H9 (cell line): ENCODE results near the gene PRR12. TPM values are rescaled to one million over a fixed set of nuclear protein-coding genes. Genes with fewer than 3 reads are reported as not detected.

Experiments used
- DNase-seq: peaks from one replicate; pipeline ENCODE4 v3.0.0-alpha.2; 2017
- H2AFZ ChIP-seq: one replicate; pipeline ENCODE4 v1.6.1; 2013; ENCODE audit warnings: mild to moderate bottlenecking, low read length, control low read depth, moderate library complexity
- H2AK5ac ChIP-seq: 2 replicates; pipeline ENCODE4 v1.6.1; 2013; ENCODE audit warnings: low read length, control low read depth, mixed read lengths; ENCODE audit not compliant: insufficient read length
- H2BK120ac ChIP-seq: one replicate; pipeline ENCODE4 v1.6.1; 2013; ENCODE audit warnings: low read depth, mild to moderate bottlenecking, low read length, control low read depth, inconsistent platforms; ENCODE audit not compliant: poor library complexity, severe bottlenecking
- H2BK12ac ChIP-seq: 2 replicates; pipeline ENCODE4 v1.6.1; 2013; ENCODE audit warnings: low read length, control low read depth, mixed read lengths, low read depth; ENCODE audit not compliant: insufficient read length
- H2BK15ac ChIP-seq: 2 replicates; pipeline ENCODE4 v1.6.1; 2013; ENCODE audit warnings: low read depth, low read length, control low read depth
- H2BK20ac ChIP-seq: one replicate; pipeline ENCODE4 v1.6.1; 2013; ENCODE audit warnings: low read depth, mild to moderate bottlenecking, low read length, control low read depth, inconsistent platforms; ENCODE audit not compliant: poor library complexity, severe bottlenecking
- H2BK5ac ChIP-seq: 2 replicates; pipeline ENCODE4 v1.6.1; 2013; ENCODE audit warnings: low read length, control low read depth, mixed read lengths; ENCODE audit not compliant: insufficient read length
- H3K14ac ChIP-seq: 2 replicates; pipeline ENCODE4 v1.6.1; 2013; ENCODE audit warnings: low read length, control low read depth; ENCODE audit not compliant: insufficient read depth
- H3K18ac ChIP-seq: 2 replicates; pipeline ENCODE4 v1.6.1; 2013; ENCODE audit warnings: low read depth, mild to moderate bottlenecking, mixed read lengths, low read length, control low read depth; ENCODE audit not compliant: insufficient read length
- H3K23ac ChIP-seq: 2 replicates; pipeline ENCODE4 v1.6.1; 2013; ENCODE audit warnings: low read length, control low read depth, mixed read lengths, low read depth; ENCODE audit not compliant: insufficient read length
- H3K23me2 ChIP-seq: 2 replicates; pipeline ENCODE4 v1.6.1; 2013; ENCODE audit warnings: low read depth, mild to moderate bottlenecking, mixed read lengths, low read length, control low read depth; ENCODE audit not compliant: insufficient read length, poor library complexity, severe bottlenecking
- H3K27ac ChIP-seq: 2 replicates; pipeline ENCODE4 v1.5.1; 2013; ENCODE audit warnings: low read length, control low read depth, mixed read lengths, low read depth; ENCODE audit not compliant: insufficient read length
- H3K27me3 ChIP-seq: 2 replicates; pipeline ENCODE4 v1.6.1; 2013; ENCODE audit warnings: low read length, control low read depth, inconsistent platforms; ENCODE audit not compliant: insufficient read depth
- H3K4ac ChIP-seq: 2 replicates; pipeline ENCODE4 v1.6.1; 2013; ENCODE audit warnings: low read depth, mild to moderate bottlenecking, control low read depth, inconsistent platforms, low read length, moderate library complexity
- H3K4me1 ChIP-seq: 2 replicates; pipeline ENCODE4 v1.6.1; 2013; ENCODE audit warnings: low read length, control low read depth, inconsistent platforms; ENCODE audit not compliant: insufficient read depth
- H3K4me2 ChIP-seq: 2 replicates; pipeline ENCODE4 v1.6.1; 2013; ENCODE audit warnings: low read length, control low read depth, mixed read lengths; ENCODE audit not compliant: insufficient read length, insufficient read depth
- H3K56ac ChIP-seq: 2 replicates; pipeline ENCODE4 v1.6.1; 2013; ENCODE audit warnings: low read depth, mild to moderate bottlenecking, mixed read lengths, low read length, control low read depth; ENCODE audit not compliant: insufficient read length
- H3K79me1 ChIP-seq: 2 replicates; pipeline ENCODE4 v1.6.1; 2013; ENCODE audit warnings: low read depth, mild to moderate bottlenecking, moderate library complexity, low read length, control low read depth, inconsistent platforms; ENCODE audit not compliant: insufficient read depth, poor library complexity, severe bottlenecking
- H3K79me2 ChIP-seq: 2 replicates; pipeline ENCODE4 v1.6.1; 2013; ENCODE audit warnings: low read length, control low read depth, inconsistent platforms; ENCODE audit not compliant: insufficient read depth
- H3K9ac ChIP-seq: 2 replicates; pipeline ENCODE4 v1.6.1; 2013; ENCODE audit warnings: low read length, control low read depth, mixed read lengths; ENCODE audit not compliant: insufficient read length; ENCODE audit errors: extremely low read depth
- H3K9me3 ChIP-seq: one replicate; pipeline ENCODE4 v1.6.1; 2013; ENCODE audit warnings: low read depth, low read length, inconsistent platforms; ENCODE audit not compliant: control insufficient read depth
- H3T11ph ChIP-seq: one replicate; pipeline ENCODE4 v1.6.1; 2013; ENCODE audit warnings: mild to moderate bottlenecking, low read length, control low read depth, inconsistent platforms
- H4K20me1 ChIP-seq: one replicate; pipeline ENCODE4 v1.6.1; 2013; ENCODE audit not compliant: control insufficient read depth, insufficient read length, insufficient read depth
- H4K5ac ChIP-seq: 2 replicates; pipeline ENCODE4 v1.6.1; 2013; ENCODE audit warnings: low read depth, mild to moderate bottlenecking, mixed read lengths, low read length, control low read depth; ENCODE audit not compliant: insufficient read length
- H4K8ac ChIP-seq: replicated peaks from 2 replicates; pipeline ENCODE4 v1.6.1; 2013; ENCODE audit warnings: low read length, control low read depth, mixed read lengths, low read depth; ENCODE audit not compliant: insufficient read length
- H4K91ac ChIP-seq: 2 replicates; pipeline ENCODE4 v1.6.1; 2013; ENCODE audit warnings: low read depth, mild to moderate bottlenecking, moderate library complexity, mixed read lengths, low read length, control low read depth; ENCODE audit not compliant: insufficient read length
- H3K27ac Mint-ChIP-seq, 3 experiments: 2 replicates in 2 of 3; 3 replicates in 1 of 3; pipeline ENCODE4 v1.8.0; 2020 to 2021; ENCODE audit warnings: mixed read lengths in 3 of 3, mild to moderate bottlenecking in 1 of 3, moderate library complexity in 1 of 3
- H3K27me3 Mint-ChIP-seq: 2 replicates; pipeline ENCODE4 v1.8.0; 2021; ENCODE audit warnings: low read depth, mild to moderate bottlenecking, moderate library complexity, mixed read lengths
- H3K36me3 Mint-ChIP-seq, 3 experiments: 2 replicates in 2 of 3; 3 replicates in 1 of 3; pipeline ENCODE4 v1.8.0; 2020 to 2021; ENCODE audit warnings: low read depth in 3 of 3, mixed read lengths in 3 of 3; ENCODE audit not compliant: insufficient read depth in 1 of 3
- H3K4me1 Mint-ChIP-seq, 2 experiments: 2 replicates each; pipeline ENCODE4 v1.8.0; 2020; ENCODE audit warnings: mixed read lengths in 2 of 2
- H3K4me3 Mint-ChIP-seq, 2 experiments: 2 replicates in 1 of 2; 3 replicates in 1 of 2; pipeline ENCODE4 v1.8.0; 2020 to 2021; ENCODE audit warnings: mild to moderate bottlenecking in 2 of 2, mixed read lengths in 2 of 2, moderate library complexity in 1 of 2
- H3K9me3 Mint-ChIP-seq, 2 experiments: 2 replicates in 1 of 2; 3 replicates in 1 of 2; pipeline ENCODE4 v1.8.0; 2020; ENCODE audit warnings: mild to moderate bottlenecking in 2 of 2, mixed read lengths in 2 of 2, moderate library complexity in 1 of 2
- CTCF ChIP-seq: fragments of 200-600 bp; sonication (generic); conservative IDR thresholded peaks from 3 replicates; pipeline ENCODE4 v1.8.0; 2021; ENCODE audit warnings: antibody characterized with exemption, mild to moderate bottlenecking
- WGBS: extraction: QIAGEN DNeasy Blood & Tissue Kit; methylation state at CpG from one replicate; pipeline ENCODE4 v1.1.7; 2013; ENCODE audit warnings: missing lambda C conversion rate, low lambda C conversion rate, mixed read lengths; ENCODE audit not compliant: insufficient read length; ENCODE audit errors: extremely low coverage; 5-methylcytosine and 5-hydroxymethylcytosine counted together
- total RNA-seq: library from RNA; stranded (reverse); gene quantifications from 2 replicates; pipeline ENCODE4 v1.2.1, GENCODE V29; 2021

The PRR12 gene
- total RNA-seq, 1 experiment from 2014 or later = 65.9 TPM

GRCh38 chr19:49652551-49653465 lies 61.8 kb downstream of the PRR12 start:
- Mint-ChIP-seq H3K36me3 (peaks cover 25 to 76% (median 68%) of the 10 kb centered on the region in 3 experiments), H3K27me3 (no peaks in the 10 kb centered on the region), H3K4me1 (peaks cover 18 to 20% of the 10 kb centered on the region in 2 experiments), H3K4me3 (no peak overlapping the region), H3K9me3 (no peaks in the 10 kb centered on the region; a peak in 1 of 5 replicates), H3K27ac (peak overlapping the region in 1 of 3 experiments; percentile 44; a peak in 1 of 7 replicates)
- no peaks in the 10 kb centered on the region for H3K4me1 ChIP-seq
- no peak overlapping the region for H3K4ac ChIP-seq
- H4K91ac ChIP-seq = no peak overlapping the region
- DNase-seq = no peak
- H2BK120ac ChIP-seq = no peak overlapping the region
- no peak overlapping the region for H3K14ac ChIP-seq
- H2BK15ac ChIP-seq = no peak overlapping the region
- H2AK5ac ChIP-seq = no peak overlapping the region
- H3K9me3 ChIP-seq = no peaks in the 10 kb centered on the region
- H4K20me1 ChIP-seq = no peaks in the 10 kb centered on the region
- H2BK5ac ChIP-seq = no peak overlapping the region
- no peaks in the 10 kb centered on the region for H3K23me2 ChIP-seq
- no peak overlapping the region for H3T11ph ChIP-seq
- no CpG with 5 or more reads among the region's 58 CpGs for WGBS
- no peaks in the 10 kb centered on the region for H3K79me1 ChIP-seq
- TF ChIP-seq CTCF = no peak
- no peak overlapping the region for H2AFZ ChIP-seq
- H3K18ac ChIP-seq = no peak overlapping the region
- H3K9ac ChIP-seq = no peak overlapping the region
- no peak overlapping the region for H2BK12ac ChIP-seq
- no peak overlapping the region for H3K27ac ChIP-seq
- no peak overlapping the region for H4K5ac ChIP-seq
- H2BK20ac ChIP-seq = no peak overlapping the region
- no peak overlapping the region for H3K56ac ChIP-seq
- H3K79me2 ChIP-seq = no peaks in the 10 kb centered on the region
- no peak overlapping the region for H3K23ac ChIP-seq
- no peaks in the 10 kb centered on the region for H3K27me3 ChIP-seq
- no peak overlapping the region for H3K4me2 ChIP-seq
- H4K8ac ChIP-seq = no peak overlapping the region
